PC-3 (cell line): ENCODE results near the gene CAMK2A.

Experiments used
- CTCF ChIP-seq: fragments of 300-600 bp; sonication (generic); conservative IDR thresholded peaks from 2 replicates; pipeline ENCODE4 v1.5.1; 2017; ENCODE audit warnings: antibody characterized with exemption, low read depth, mild to moderate bottlenecking, low read length
- EZH2 ChIP-seq: fragments of 300-600 bp; sonication (generic); IDR thresholded peaks from one replicate; pipeline ENCODE4 v1.6.1; 2017; ENCODE audit warnings: antibody characterized with exemption, mild to moderate bottlenecking, low read length; ENCODE audit not compliant: unreplicated experiment

- TF ChIP-seq EZH2 (no peak), CTCF (no peak)
Observed at GRCh38 chr5:150313501-150313900, 23.9 kb upstream of the CAMK2A start.
